Renal pelvis (tissue), 4 donors: ENCODE results near the gene IFIT2. TPM values are rescaled to one million over a fixed set of nuclear protein-coding genes. Genes with fewer than 3 reads are reported as not detected.
"Not testable (repeated sequence)": the region's sequence is repeated elsewhere in the genome, so short reads cannot be mapped to it uniquely, and the experiment has no call there.

Source experiments
- DNase-seq: peaks from one replicate; pipeline ENCODE4 v3.0.0-alpha.2; 2013
- polyA plus RNA-seq, 3 donors: library from polyadenylated mRNA; unstranded; fragments of 120-200 nt; gene quantifications; one replicate each; pipeline ENCODE4 v1.2.1, GENCODE V29; 2013; ENCODE audit not compliant: insufficient read length in 3 of 3

Gene IFIT2
- polyA plus RNA-seq, 3 donors, result 7.1 to 9.6 (median 8.1) TPM

DNA sequence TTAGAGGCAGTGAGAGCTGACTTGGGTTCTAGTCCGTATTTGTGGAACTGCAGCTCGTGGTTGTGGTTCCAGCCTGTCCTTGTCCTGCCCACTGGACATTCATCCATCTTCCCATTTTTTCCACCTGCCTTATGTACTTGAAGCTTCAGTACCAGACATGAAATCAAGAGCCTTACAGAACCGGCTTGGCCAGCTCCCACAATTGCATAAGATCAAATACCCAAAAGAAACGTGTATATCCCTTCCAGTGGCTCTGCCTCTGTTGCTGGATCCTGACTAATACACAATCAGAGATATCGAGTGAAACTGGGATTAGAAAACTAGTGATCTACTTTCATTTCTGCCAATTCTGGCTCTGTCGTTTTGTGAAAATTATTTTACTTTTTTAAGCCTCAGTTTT lies 26.5 kb upstream of the IFIT2 start:
- DNase-seq, result no peak

DNA sequence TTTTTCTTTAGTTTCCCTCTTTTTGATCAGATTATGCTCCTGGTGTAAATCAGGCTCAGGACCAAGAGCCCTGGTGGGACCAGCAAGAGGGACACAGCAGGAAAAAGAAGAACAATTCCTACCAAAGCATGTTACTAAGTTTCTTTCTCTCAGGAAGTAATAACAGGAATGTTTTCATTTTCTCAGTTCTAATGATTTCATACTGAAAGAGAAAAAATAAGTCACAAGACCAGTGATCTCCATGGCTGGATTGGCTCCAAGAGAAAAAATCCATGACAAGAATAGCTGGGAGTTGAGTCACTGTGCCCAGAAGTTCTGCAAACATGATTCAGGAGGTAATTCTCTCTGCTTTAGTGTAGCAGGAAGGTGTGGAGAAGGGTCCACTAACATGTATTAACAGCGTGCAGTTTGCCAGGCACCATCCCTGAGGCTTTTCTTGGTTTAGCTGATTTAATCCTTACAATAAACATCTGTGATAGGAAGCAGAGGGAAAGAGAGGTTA lies 23.8 kb upstream of the IFIT2 start:
- DNase-seq, result peak; percentile 48

DNA sequence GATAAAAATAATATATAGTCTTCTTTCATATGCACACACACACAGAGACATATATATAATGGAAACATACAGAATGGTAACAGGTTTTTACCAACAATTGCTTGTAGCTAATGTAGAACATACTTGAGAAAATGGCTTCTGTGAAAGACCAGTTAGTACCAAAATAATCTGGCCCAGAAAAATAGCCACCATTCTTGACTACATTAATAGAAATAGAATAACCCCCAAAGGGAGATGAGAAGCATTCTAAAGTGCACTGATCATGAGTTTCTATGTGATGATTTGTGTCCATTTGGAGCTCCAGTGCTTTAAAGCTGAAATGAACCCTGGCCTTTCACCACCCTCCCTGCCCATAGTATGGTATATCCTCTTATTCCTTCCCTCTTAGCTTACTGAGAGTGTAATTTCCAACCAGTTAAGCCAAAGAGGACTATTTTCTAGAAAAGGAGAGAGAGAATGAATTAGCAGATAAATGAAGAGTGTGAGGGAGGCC lies 22.9 kb upstream of the IFIT2 start:
- DNase-seq, result no peak

DNA sequence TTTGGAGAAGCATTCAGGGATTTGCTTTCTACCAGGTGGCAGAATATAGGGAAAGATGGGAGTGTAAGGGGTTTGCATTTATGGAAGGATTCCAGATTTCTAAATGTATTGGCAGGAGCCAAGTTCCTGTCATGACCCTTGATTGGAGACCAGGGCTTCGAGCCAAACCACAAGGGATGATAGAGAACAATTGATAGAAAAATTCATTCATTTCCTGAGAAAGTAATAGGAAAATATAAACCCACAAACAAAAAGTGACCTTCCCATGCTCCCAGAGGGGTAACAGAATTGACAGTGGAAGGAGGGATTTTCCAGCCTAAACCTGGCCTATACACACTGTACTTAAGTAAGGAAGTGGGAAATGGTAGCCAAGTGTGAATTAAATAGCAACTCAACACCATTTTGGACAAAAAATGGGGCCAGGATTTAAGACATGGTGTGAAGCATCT lies 22.4 kb upstream of the IFIT2 start:
- DNase-seq, result no peak

DNA sequence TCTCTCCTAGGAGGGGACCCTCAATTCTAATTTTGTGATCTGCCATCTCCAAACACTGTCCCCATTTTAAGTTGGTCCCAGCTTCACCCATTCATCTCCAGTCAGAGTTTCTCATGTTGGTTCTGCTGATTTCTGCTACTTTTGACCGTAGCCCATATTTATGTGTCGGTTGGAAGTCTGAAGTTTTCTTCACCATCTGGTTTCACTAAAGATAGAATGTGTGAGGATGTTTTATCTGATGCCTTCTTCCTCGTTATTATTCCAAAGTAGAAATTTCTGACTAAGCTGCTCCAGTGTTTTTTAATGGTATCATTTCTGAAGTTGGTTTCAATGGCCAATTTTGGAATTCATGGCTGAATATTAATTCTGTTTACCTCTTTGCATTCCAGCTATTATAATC lies 21.3 kb upstream of the IFIT2 start:
- no peak for DNase-seq

DNA sequence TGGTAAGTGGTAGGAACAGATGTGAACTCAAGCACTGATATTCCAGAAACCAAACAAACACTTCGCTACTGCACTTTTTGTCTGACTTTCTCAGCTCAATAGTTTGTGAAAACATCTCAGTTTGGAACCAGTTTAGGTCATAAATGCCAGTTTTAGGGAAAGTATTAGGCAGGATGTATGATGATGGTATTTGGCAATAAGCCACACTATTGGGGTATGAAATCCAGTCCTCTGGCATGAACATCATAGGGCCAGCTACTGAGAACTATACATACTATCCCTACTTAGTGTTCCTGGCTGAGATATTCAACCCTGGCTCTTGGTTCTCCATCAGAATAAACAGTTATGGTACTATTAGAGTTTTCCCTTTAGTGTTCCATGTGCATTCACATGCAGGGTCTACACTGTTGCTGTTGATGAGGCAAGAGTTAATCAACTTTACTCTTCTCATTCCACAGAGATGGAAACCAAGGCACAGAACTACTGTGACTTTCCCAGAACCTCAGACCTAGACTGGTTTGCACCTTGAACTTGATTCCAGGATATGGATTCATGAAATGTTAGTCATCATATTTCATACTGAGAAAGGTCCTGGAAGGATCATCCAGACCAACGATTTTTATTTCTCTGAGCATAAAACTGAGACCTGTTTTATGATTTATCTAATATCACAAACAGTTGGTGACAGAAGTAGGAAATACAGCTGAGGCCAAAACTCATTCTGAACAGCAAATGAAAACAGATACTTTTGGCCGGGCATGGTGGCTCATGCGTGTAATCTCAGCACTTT lies 20.0 kb upstream of the IFIT2 start:
- DNase-seq, result no peak

DNA sequence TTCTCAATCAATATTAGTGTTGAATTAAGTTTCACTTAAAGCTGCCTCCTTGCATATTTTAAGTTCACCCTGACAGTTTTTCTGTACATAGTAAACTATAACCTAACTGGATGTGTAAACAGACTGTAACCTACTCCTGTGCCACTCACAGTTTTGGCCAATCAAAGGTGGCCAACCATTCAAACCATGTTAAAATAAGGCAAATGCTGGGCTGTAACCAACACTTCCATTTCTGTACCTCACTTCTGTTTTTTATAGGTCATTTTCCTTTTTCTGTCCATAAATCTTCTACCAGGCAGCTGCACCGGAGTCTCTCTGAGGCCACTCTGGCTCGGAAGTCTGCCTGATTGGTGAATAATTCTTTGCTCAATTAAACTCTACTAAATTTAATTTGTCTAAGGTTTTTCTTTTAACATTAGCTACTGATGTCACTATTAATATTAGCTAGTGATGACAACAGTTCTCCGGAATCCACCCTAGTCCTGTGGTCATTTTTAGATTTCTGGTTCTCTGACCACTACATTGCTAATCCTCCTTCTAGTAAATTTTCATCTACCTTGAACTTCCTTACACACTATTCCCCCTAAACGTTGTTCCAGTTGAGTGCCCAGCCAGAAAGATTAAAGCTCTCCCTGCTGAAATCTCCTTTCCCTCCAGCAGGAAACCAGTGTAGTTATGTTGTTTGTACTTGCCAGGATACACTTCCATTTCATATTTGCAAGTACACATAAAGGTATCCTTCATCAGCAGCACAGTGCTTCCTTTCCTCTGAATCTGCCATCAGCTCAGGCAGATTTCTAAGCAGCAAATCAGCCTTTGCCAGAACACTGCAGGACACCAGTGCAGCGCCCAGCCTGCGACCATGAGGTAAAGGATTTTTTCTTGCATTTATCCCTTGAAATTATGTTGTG lies 18.6 kb upstream of the IFIT2 start:
- peak; percentile 47 for DNase-seq

DNA sequence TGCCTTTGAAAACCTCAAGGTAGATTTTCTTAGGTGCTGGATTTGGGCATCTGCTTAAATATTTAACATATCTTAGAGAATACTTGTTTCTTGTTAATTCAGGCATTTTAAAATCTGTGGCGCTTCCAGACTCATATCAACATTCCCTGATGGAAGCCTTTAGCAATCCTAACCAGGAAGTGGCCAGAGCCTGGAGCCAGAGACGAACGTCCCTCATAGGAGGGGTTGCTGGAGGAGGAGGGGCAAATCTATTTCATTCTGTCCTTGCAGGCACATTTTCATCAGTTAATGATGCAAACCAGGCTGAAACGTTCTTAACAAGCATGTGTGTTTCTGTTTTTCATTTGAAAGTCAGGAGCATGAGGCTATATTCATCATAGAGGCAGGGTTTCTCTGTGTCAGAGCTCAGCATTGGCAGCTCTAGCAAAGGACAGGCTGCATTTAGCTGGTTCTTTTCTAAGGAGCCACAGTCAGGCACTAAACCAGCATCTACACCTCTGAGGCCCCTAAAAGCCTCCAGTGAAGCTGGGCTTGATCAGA lies 17.8 kb upstream of the IFIT2 start:
- peak; percentile 68 for DNase-seq

DNA sequence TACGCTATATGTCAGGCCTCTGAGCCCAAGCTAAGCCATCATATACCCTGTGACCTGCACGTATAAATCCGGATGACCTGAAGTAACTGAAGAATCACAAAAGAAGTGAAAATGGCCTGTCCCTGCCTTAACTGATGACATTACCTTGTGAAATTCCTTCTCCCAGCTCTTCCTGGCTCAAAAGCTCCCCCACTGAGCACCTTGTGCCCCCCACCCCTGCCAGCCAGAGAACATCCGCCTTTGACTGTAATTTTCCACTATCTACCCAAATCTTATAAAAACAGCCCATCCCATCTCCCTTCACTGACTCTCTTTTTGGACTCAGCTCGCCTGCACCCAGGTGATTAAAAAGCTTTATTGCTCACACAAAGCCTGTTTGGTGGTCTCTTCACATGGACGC lies 17.1 kb upstream of the IFIT2 start:
- DNase-seq, result not testable (repeated sequence)

DNA sequence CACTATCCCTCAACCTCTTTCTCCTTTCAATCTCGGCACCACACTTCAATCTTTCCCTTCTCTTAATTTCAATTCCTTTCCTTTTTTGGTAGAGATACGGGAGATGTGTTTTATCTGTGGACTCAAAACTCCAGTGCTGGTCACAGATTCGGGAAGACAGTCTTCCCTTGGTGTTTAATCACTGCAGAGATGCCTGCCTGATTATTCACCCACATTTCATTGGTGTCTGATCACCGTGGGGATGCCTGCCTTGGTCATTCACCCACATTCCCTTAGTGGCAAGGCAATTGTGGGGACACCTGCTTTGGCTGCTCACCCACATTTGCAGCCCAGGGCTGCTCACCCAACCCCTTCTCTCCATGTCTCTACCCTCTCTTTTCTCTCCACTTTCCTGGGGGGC lies 16.5 kb upstream of the IFIT2 start:
- DNase-seq, result not testable (repeated sequence)

DNA sequence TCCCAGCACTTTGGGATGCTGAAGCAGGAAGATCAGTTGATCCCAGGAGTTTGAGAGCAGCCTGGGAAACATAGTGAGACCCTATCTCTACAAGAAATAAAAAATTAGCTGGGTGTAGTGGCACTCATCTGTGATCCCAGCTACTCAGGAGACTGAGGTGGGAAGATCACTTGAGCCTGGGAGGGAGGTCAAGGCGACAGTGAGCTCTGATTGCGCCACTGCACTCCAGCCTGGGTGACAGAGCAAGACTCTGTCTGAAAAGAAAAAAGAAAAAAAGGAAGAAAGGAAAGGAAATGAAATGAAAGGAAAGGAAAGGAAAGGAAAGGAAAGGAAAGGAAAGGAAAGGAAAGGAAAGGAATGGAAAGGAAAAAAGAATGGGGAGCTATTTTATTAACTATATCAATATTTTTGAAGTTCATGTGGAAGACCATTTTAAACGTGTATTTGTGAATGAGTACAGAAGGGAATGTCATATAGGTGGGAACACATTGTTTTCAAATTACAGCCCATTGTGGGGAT lies 7.1 kb upstream of the IFIT2 start:
- no peak for DNase-seq

DNA sequence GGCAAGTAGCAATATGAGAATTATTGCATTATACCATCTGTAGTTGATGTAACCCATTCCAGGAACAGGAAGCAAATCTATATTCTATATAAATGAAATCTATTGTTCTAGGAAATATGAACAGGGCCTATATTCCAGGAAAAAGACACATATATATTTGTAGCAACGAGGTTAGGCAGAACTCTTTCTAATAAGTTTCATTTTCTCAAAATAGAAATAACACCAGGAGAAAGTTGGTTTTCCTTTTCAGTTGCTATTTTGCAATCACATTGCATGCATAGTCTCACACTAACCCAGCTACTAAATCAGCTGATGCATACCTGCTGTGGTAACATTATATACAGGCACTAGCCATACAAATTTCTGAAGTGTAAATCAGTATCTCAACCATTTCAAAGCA lies 6.2 kb upstream of the IFIT2 start:
- no peak for DNase-seq

DNA sequence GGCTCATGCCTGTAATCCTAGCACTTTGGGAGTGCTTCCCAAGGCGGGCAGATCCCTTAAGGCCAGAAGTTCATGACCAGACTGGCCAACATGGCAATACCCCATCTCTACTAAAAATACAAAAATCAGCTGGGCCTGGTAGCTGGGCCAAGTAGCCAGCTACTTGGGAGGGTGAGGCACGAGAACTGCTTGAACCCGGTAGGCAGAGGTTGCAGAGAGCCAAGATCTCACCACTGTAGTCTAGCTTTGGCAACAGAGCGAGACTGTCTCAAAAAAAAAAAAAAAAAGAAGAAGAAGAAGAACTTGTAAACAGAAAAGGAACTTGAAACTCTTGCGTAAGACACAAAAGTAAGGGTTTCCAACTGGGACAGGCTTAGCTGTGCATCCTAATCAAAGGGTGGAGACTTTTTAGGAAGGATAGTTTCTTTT lies 5.6 kb upstream of the IFIT2 start:
- no peak for DNase-seq

DNA sequence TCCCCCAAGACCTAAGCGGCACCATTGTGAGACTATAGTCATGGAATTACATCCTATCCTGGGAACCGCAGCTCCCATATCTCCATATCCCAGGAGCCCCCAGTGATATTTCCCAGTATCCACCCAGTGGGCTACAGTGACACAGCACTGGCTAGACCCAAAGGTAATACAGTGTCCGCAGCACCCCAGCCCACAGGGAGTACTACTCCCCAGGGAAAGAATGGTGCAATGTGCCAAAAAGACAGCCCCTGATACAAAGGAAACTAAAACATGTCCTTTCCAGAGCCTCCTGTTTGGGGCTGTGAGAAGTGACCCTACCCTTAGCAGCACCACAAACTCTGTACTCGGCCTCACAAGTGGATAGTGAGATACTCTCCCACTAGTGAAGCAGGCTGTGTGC lies 4.5 kb upstream of the IFIT2 start:
- no peak for DNase-seq

DNA sequence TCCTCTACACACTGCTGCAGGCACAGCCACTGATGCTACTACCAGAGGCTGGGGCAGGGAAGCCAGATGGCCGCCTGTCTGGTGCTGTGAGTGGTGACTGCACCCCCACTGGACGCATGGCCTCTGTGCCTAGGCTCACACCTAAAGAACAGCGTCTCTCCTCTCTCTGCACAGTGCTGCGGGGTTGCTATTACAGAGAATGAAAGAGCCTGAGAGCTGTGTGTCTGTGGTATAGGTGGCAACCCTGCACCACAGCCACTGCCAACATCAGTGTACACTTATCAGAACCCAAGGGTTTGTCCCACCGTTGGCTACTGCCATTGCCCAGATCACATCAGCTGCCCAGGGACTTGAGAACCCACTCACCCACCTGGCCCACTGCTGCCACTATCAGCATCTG lies 4.1 kb upstream of the IFIT2 start:
- no peak for DNase-seq

DNA sequence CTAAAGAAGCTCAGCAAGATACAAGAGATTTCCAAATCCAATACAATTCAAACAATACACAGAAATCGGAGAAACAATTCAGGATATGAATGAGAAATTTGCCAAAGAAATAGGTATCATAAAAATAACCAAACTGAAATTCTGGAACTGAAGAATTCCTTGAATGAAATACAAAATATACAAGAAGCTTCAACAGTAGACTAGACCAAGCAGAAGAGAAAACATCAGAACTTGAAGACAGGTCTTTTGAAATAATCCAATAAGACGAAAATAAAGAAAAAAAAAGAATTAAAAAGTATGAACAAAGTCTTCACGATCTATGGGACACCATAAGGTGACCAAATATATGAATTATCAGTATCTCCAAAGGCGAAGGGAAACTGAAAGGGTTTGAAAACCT lies 2.8 kb upstream of the IFIT2 start:
- DNase-seq, result no peak

DNA sequence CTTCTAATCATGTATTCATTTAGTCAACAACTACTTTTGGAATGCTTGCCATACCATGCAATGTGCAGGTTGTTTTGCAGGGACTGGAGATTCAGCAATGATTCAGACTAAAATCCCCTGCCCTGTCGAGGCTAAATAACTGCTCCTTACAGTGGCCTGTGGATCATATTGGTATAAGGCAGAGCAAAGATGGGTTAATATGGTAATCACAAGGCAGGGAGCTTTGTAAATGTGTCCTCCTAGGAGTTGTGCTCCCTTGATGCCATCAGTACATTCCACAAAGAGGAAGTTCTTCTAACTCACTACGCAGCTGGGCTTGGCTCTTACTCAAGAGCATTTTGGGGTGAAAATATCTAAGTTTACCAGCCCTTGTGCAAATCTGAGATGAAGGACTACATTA lies 614 bp upstream of the IFIT2 start:
- DNase-seq, result no peak

DNA sequence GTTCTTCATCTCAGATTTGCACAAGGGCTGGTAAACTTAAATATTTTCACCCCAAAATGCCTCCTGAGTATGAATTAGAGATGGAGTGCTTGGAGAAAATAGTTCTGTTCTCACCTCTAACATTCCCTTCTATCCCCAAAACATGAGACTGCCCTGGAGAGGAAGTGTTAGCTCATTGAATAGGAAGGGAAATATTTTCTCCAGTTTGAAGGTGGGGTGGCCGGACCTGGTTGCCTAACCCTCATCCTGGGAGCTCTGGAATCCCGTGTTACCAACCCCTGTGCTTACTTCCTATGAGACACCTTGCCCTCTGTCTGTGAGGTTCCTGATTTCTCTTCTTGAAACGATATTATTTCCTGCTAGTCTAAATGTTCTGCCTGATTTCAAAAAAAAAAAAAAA lies 779 bp downstream of the IFIT2 start:
- no peak for DNase-seq

DNA sequence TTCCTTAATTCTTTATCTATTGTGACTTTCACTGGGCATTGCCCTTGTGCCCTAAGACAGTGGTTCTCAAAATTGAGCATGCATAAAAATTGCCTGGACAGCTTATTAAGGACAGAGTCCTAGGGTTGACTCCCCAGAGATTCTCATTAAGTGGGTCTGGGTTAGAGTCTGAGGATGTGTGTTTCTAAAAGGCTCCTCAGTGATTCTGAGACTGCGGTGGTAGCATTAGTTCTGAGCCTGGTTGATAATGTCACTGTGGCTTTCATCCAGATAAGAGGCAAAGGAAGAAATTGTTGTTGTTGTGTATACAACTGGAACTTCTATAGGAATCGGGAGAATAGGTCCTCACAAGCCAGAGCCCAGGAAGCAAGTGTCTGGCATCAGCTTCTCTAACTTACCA lies 1.3 kb downstream of the IFIT2 start:
- no peak for DNase-seq

DNA sequence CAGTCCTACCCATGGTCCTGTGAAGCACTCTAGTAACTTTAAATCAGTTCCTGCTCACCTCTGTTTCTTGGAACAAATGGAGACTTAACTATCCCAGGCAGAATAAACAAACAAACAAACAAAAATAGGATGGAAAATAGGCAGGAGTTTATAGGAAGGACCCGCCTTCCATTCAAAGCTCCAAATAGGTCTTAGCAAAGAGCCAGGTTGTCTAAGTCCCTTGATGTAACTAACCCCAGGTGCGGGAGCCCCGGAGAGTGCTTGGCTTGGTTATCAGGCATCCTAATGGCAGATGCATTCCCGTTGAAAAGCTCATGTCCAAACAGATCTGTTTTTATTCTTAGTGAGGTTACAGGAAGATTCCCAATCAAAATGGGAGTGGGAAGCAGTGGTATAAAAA lies 2.2 kb downstream of the IFIT2 start:
- no peak for DNase-seq

DNA sequence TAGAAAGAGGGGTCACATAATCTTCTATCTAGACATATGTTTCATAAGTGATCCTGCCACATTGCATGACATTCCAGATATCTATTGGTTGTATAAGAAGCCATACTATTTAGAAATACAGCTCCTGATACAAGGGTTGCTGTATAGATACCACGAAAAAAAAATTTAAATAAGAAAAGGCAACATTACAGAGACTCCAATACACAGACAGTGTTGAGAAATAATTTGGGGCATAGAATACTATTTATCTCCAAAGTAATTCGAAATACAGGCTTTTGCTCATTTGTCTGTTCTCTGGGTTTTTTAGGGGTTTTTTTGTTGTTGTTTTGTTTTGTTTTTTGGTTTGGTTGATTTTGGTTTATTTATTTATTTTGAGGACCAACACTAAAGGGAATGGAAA lies 2.6 kb downstream of the IFIT2 start:
- DNase-seq, result no peak

DNA sequence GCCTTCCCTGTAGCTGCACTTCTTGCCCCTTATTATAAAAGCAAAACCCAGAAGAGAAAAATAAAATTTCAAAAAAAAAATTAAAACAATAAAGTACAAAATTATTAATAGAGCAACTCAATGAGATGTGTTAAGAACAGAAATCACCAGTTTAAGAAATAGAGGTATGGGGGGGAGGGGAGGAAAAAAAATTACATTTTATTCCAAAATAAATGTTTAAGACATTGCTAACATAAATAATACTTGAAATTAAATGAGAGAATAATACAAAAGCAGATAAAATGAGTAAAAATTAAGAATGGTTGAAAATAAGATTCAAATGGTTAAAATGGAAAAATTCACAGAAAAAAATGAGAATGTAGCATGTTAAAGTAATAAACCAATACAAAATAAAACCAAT lies 3.1 kb downstream of the IFIT2 start:
- no peak for DNase-seq
